Measurements from ENCODE around the gene GPR25.

Gene GPR25

GRCh38 chr1:200880212-200880611, 7.4 kb downstream of the GPR25 start:
- peak; percentile 63 for DNase-seq (ENCODE audit: extremely low read depth, insufficient read length)
- no peaks in the 10 kb centered on the region for H3K27me3 ChIP-seq (replicated peaks; ENCODE audit: control insufficient read depth, insufficient read depth, low read length)
- no peak for TF ChIP-seq CTCF (IDR thresholded peaks at IDR 0.05; ENCODE audit: insufficient read depth, low read length, poor library complexity, severe bottlenecking)

GRCh38 chr1:200883118-200883517, 10.3 kb downstream of the GPR25 start:
- no peaks in the 10 kb centered on the region for H3K36me3 ChIP-seq (ENCODE audit: control insufficient read depth, insufficient read depth, low read length)
- no peak for DNase-seq (ENCODE audit: extremely low read depth, insufficient read length)
- no peak overlapping the region for H3K4me3 ChIP-seq (replicated peaks; ENCODE audit: low read depth, low read length)
- H3K27me3 ChIP-seq (replicated peaks; ENCODE audit: control insufficient read depth, insufficient read depth, low read length): no peaks in the 10 kb centered on the region
- no peak for TF ChIP-seq CTCF (IDR thresholded peaks at IDR 0.05; ENCODE audit: insufficient read depth, low read length, poor library complexity, severe bottlenecking)

More at GRCh38 chr1:200880212-200880611, 7.4 kb downstream of the GPR25 start:
- H3K4me3 ChIP-seq (replicated peaks; ENCODE audit: low read depth, low read length): no peak overlapping the region
- H3K36me3 ChIP-seq (ENCODE audit: control insufficient read depth, insufficient read depth, low read length): no peaks in the 10 kb centered on the region

DNA sequence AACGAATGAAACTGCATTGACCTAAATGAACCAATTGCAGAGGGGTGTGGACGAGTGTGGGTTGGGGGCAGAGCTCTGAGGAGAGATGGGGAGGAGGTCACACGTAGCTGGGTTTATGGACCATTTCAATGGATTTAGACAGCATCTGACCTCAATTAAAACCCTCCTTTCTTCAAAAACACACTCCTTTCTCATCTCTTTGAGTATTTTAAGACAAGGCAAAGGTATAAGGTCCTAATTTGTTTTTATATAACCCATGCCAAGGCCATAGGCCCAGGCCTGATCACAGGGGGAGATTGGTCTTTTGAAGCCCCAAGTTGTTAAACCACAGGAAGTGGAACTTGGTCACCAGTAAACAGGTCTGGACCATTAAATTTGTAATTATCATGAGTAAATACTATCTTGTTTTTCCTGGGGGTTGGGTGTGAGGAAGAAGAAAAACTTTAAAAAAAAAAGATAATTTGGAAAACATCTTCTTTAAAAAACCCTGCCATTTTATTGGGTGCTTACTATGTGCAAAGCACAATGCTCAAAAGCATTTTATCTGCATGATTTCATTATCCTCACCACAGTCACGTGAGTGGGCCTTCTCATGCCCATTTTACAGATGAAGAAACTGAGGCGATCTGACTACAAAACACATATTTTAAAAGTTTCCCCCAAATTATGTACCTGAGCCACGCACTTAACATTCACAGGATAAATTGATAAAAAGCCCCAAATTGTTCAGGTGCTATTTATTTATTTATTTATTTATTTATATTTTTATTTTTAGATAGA, 13.0 kb downstream of the GPR25 start:
- DNase-seq (ENCODE audit: extremely low read depth, insufficient read length): no peak
- no peak overlapping the region for H3K4me3 ChIP-seq (replicated peaks; ENCODE audit: low read depth, low read length)
- no peak for TF ChIP-seq CTCF (IDR thresholded peaks at IDR 0.05; ENCODE audit: insufficient read depth, low read length, poor library complexity, severe bottlenecking)
- H3K36me3 ChIP-seq (ENCODE audit: control insufficient read depth, insufficient read depth, low read length): no peaks in the 10 kb centered on the region
- H3K27me3 ChIP-seq (replicated peaks; ENCODE audit: control insufficient read depth, insufficient read depth, low read length): no peaks in the 10 kb centered on the region

DNA sequence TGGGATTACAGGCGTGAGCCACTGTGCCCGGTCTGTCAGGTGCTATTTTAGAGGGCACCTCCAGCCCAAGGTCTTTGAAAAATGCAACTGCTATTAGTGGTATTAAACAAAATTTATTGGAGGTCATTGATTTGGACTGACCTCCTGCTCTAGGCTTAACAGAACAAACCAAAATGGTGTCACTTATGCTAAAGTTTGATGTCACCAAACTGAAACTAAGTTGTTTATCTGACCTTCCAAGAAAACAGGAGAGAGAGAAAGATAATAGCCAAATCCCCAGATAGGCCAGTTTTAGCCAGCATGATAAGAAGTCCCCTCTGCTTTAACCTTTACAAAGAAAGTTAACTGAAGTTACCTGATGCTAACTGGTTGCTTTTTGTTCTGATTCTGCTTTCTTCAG, 13.8 kb downstream of the GPR25 start:
- Histone ChIP-seq H3K4me3 (replicated peaks; ENCODE audit: low read depth, low read length) (no peak overlapping the region), H3K27me3 (replicated peaks; ENCODE audit: control insufficient read depth, insufficient read depth, low read length) (no peaks in the 10 kb centered on the region), H3K36me3 (ENCODE audit: control insufficient read depth, insufficient read depth, low read length) (no peaks in the 10 kb centered on the region)
- no peak for DNase-seq (ENCODE audit: extremely low read depth, insufficient read length)
- no peak for TF ChIP-seq CTCF (IDR thresholded peaks at IDR 0.05; ENCODE audit: insufficient read depth, low read length, poor library complexity, severe bottlenecking)

DNA sequence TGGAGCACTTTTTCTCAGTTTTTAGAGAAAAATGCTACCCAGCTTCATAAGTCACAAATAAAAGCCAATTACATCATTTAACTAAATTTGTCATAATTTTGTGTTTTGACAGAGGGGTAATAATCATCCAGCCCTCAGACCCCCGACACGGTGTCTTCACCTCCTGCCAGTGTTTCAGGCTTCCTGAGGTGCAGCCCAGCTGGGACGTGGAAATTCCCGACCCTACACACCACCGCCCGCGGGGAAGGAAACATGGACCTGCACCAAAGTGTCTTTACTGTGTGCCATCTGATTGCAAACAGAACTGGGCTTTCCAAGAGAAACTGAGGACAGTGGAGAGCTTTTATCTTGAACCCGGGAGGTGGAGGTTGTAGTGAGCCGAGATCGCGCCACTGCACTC, 14.3 kb downstream of the GPR25 start:
- Histone ChIP-seq H3K27me3 (replicated peaks; ENCODE audit: control insufficient read depth, insufficient read depth, low read length) (no peaks in the 10 kb centered on the region), H3K36me3 (ENCODE audit: control insufficient read depth, insufficient read depth, low read length) (no peaks in the 10 kb centered on the region), H3K4me3 (replicated peaks; ENCODE audit: low read depth, low read length) (peak overlapping the region; percentile 51)
- no peak for TF ChIP-seq CTCF (IDR thresholded peaks at IDR 0.05; ENCODE audit: insufficient read depth, low read length, poor library complexity, severe bottlenecking)
- no peak for DNase-seq (ENCODE audit: extremely low read depth, insufficient read length)
